ENCODE data around the gene FEN1.

- TF ChIP-seq POLR2A (IDR thresholded peaks at IDR 0.05; ENCODE audit: low read length): no peak
- TF ChIP-seq RAD21 (conservative IDR thresholded peaks at IDR 0.05 in 1 of 2, IDR thresholded peaks at IDR 0.05 in 1 of 2): no peak
- TF ChIP-seq JUN (IDR thresholded peaks at IDR 0.05): no peak
- no peak for TF ChIP-seq MYC (IDR thresholded peaks at IDR 0.05; ENCODE audit: borderline replicate concordance, low read length)
- no peak for TF ChIP-seq EP300 (IDR thresholded peaks at IDR 0.05)
- TF ChIP-seq CTCF (IDR thresholded peaks at IDR 0.05): no peak
- no peak for TF ChIP-seq ZFP36 (IDR thresholded peaks at IDR 0.05; ENCODE audit: borderline replicate concordance, partially characterized antibody)
- TF ChIP-seq ESRRA (IDR thresholded peaks at IDR 0.05; ENCODE audit: borderline replicate concordance, low read length): no peak
- no peak for TF ChIP-seq MAX (IDR thresholded peaks at IDR 0.05)
- TF ChIP-seq USF2 (IDR thresholded peaks at IDR 0.05): no peak
- TF ChIP-seq FOSB (CRISPR knock-in tag; IDR thresholded peaks at IDR 0.05): no peak
- no peak for TF ChIP-seq SMC3 (IDR thresholded peaks at IDR 0.05)
- no peak for TF ChIP-seq CHD4 (IDR thresholded peaks at IDR 0.05; ENCODE audit: borderline replicate concordance)
- no peak for TF ChIP-seq ELK1 (IDR thresholded peaks at IDR 0.05; ENCODE audit: low read depth, low read length)
Observed at GRCh38 chr11:61841636-61842527, 49.2 kb downstream of the FEN1 start.

All from A549 (cell line).